HepG2 (cell line): ENCODE measurements around the gene ZNF747. TPM values are rescaled to one million over a fixed set of nuclear protein-coding genes. Genes with fewer than 3 reads are reported as not detected.
A peak's percentile ranks its signal among the peaks of the same experiment; 100 is the strongest.

ENCODE experiments used
- BORCS8-MEF2B ChIP-seq: sonication (generic); formaldehyde crosslinking; IDR thresholded peaks from 2 replicates; pipeline ENCODE4 v1.8.0; 2022; ENCODE audit warnings: mild to moderate bottlenecking, missing genetic modification reagents
- ESRRA ChIP-seq: sonication (generic); formaldehyde crosslinking; IDR thresholded peaks from 2 replicates; pipeline ENCODE4 v1.5.1; 2020; ENCODE audit warnings: mild to moderate bottlenecking, low read depth, missing genetic modification reagents
- GLI4 ChIP-seq: sonication (generic); formaldehyde crosslinking; IDR thresholded peaks from 2 replicates; pipeline ENCODE4 v1.5.1; 2020; ENCODE audit warnings: missing genetic modification reagents, mild to moderate bottlenecking, moderate library complexity, borderline replicate concordance
- IRF9 ChIP-seq: sonication (generic); formaldehyde crosslinking; IDR thresholded peaks from 2 replicates; pipeline ENCODE4 v1.8.0; 2022; ENCODE audit warnings: missing genetic modification reagents, mild to moderate bottlenecking, borderline replicate concordance
- MTF2 ChIP-seq: sonication (generic); formaldehyde crosslinking; IDR thresholded peaks from 2 replicates; pipeline ENCODE4 v1.5.0; 2020; ENCODE audit warnings: missing genetic modification reagents, borderline replicate concordance
- PAF1 ChIP-seq: IDR thresholded peaks from 2 replicates; pipeline ENCODE4 v1.6.1; 2016; ENCODE audit warnings: missing genetic modification reagents, missing compliant biosample characterization
- PRDM10 ChIP-seq: sonication (generic); formaldehyde crosslinking; IDR thresholded peaks from 2 replicates; pipeline ENCODE4 v1.4.0; 2020; ENCODE audit warnings: low read depth, missing genetic modification reagents
- RCOR2 ChIP-seq: IDR thresholded peaks from 2 replicates; pipeline ENCODE4 v1.6.1; 2016; ENCODE audit warnings: missing biosample characterization, missing genetic modification reagents
- REXO4 ChIP-seq: sonication (generic); formaldehyde crosslinking; IDR thresholded peaks from 2 replicates; pipeline ENCODE4 v1.8.0; 2022; ENCODE audit warnings: missing genetic modification reagents, mild to moderate bottlenecking, borderline replicate concordance
- RXRA ChIP-seq: sonication (generic); formaldehyde crosslinking; IDR thresholded peaks from 2 replicates; pipeline ENCODE4 v1.5.1; 2020; ENCODE audit warnings: missing genetic modification reagents
- SALL2 ChIP-seq: sonication (generic); formaldehyde crosslinking; IDR thresholded peaks from 2 replicates; pipeline ENCODE4 v1.8.1; 2023; ENCODE audit warnings: mild to moderate bottlenecking, missing genetic modification reagents, inconsistent platforms
- TGIF2 ChIP-seq: IDR thresholded peaks from 2 replicates; pipeline ENCODE4 v1.6.1; 2016; ENCODE audit warnings: control low read depth, missing compliant biosample characterization
- ZNF382 ChIP-seq: sonication (generic); formaldehyde crosslinking; IDR thresholded peaks from 2 replicates; pipeline ENCODE4 v1.5.0; 2020; ENCODE audit warnings: missing genetic modification reagents, mild to moderate bottlenecking, borderline replicate concordance
- ZNF503 ChIP-seq: sonication (generic); formaldehyde crosslinking; IDR thresholded peaks from 2 replicates; pipeline ENCODE4 v1.4.0; 2020; ENCODE audit warnings: missing genetic modification reagents
- ZNF660 ChIP-seq: sonication (generic); formaldehyde crosslinking; IDR thresholded peaks from 2 replicates; pipeline ENCODE4 v1.5.1; 2020; ENCODE audit warnings: mild to moderate bottlenecking, low read depth, missing genetic modification reagents, borderline replicate concordance
- ZNF768 ChIP-seq: sonication (generic); formaldehyde crosslinking; IDR thresholded peaks from 2 replicates; pipeline ENCODE4 v1.4.0; 2020; ENCODE audit warnings: missing genetic modification reagents
- ZNF879 ChIP-seq: sonication (generic); formaldehyde crosslinking; IDR thresholded peaks from 2 replicates; pipeline ENCODE4 v1.8.1; 2023; ENCODE audit warnings: missing genetic modification reagents
- ZSCAN5A ChIP-seq: sonication (generic); formaldehyde crosslinking; IDR thresholded peaks from 2 replicates; pipeline ENCODE4 v1.8.0; 2022; ENCODE audit warnings: mild to moderate bottlenecking, missing genetic modification reagents, borderline replicate concordance
- ZUFSP ChIP-seq: sonication (generic); formaldehyde crosslinking; IDR thresholded peaks from 2 replicates; pipeline ENCODE4 v1.9.0; 2021; ENCODE audit warnings: missing genetic modification reagents, mild to moderate bottlenecking, borderline replicate concordance
- polyA plus RNA-seq, 8 experiments: library from polyadenylated mRNA; depleted of rRNA in 3 of 8; stranded (reverse) in 7 of 8; unstranded in 1 of 8; fragments of >200 nt; fragmentation: Illumina TruSeq in 4 of 8; extraction: Trizol in 4 of 8; gene quantifications; 2 replicates each; pipeline versions ENCODE4 v1.2.1 to v1.2.3, GENCODE V29; 2011 to 2016; ENCODE audit warnings: low read depth in 4 of 8, missing spikeins in 1 of 8, mixed read lengths in 1 of 8; ENCODE audit not compliant: insufficient read depth in 1 of 8
- total RNA-seq, 5 experiments: library from RNA; depleted of rRNA; stranded (reverse); fragments of >200 nt; fragmentation: Illumina TruSeq; extraction: Trizol; gene quantifications; 2 replicates each; pipeline ENCODE4 v1.2.3, GENCODE V29; 2016; ENCODE audit warnings: low read depth in 1 of 5

ZNF747 gene
- total and polyA plus RNA-seq, 2 of the 13 experiments (the other 11 are each of a cell fraction or from before 2014, with no cell fraction given) = 7.2 to 10.2 TPM

GRCh38 chr16:30534368-30535105 lies at the start of gene ZNF747 (continued):
- 0 out of 2 replicates have a peak, but pooled peaks have one; percentile 50 for TF ChIP-seq PAF1 (CRISPR knock-in tag)
- TF ChIP-seq MTF2 (CRISPR knock-in tag) = no peak
- no peak for TF ChIP-seq REXO4 (CRISPR knock-in tag)
- TF ChIP-seq ZNF660 (CRISPR knock-in tag) = no peak
- peak; percentile 76 for TF ChIP-seq ESRRA
- TF ChIP-seq GLI4 (CRISPR knock-in tag) = peak; percentile 97; the same call in 1 of the 2 replicates
- TF ChIP-seq ZNF503 = no peak; the same call in none of the 2 replicates
- no peak for TF ChIP-seq ZUFSP (CRISPR knock-in tag)
- peak; percentile 22 for TF ChIP-seq SALL2
- peak; percentile 54; the same call in 1 of the 2 replicates for TF ChIP-seq PRDM10
- peak; percentile 85 for TF ChIP-seq RXRA
- no peak; the same call in none of the 2 replicates for TF ChIP-seq RCOR2 (CRISPR knock-in tag)
- peak; percentile 98 for TF ChIP-seq IRF9 (CRISPR knock-in tag)
- no peak for TF ChIP-seq ZNF879 (CRISPR knock-in tag)
- TF ChIP-seq TGIF2 = peak; percentile 17
- TF ChIP-seq BORCS8-MEF2B (CRISPR knock-in tag) = peak; percentile 27
- no peak for TF ChIP-seq ZNF382 (CRISPR knock-in tag)
- TF ChIP-seq ZNF768 (CRISPR knock-in tag) = peak; percentile 61
- TF ChIP-seq ZSCAN5A = no peak; the same call in 1 of the 2 replicates
